HEK293T (cell line): Measurements from ENCODE around the gene TMEM161A.
A peak's percentile ranks its signal among the peaks of the same experiment; 100 is the strongest.
"Not testable (repeated sequence)": the region's sequence is repeated elsewhere in the genome, so short reads cannot be mapped to it uniquely, and the experiment has no call there.

ENCODE experiments used
- CTCF ChIA-PET: fragments of 350-600 bp; formaldehyde crosslinking; extraction: SDS; loops from one replicate; lab custom pipeline; 2021; ENCODE audit warnings: antibody characterized with exemption, inconsistent platforms; lab: Yijun Ruan, JAX
- POLR2A ChIA-PET: fragments of 350-600 bp; formaldehyde crosslinking; extraction: SDS; loops from one replicate; lab custom pipeline; 2020; ENCODE audit warnings: antibody characterized with exemption, inconsistent platforms; lab: Yijun Ruan, JAX
- DNase-seq: peaks from one replicate; pipeline ENCODE4 v3.0.0; 2012; ENCODE audit warnings: mixed read lengths; ENCODE audit errors: extremely low spot score
- ARNT ChIP-seq: fragments of 450-650 bp; IDR thresholded peaks from 2 replicates; pipeline ENCODE4 v1.6.1; 2017; ENCODE audit warnings: mild to moderate bottlenecking
- BHLHE40 ChIP-seq: fragments of 450-650 bp; IDR thresholded peaks from 2 replicates; pipeline ENCODE4 v1.6.1; 2016; ENCODE audit warnings: mild to moderate bottlenecking, moderate library complexity, borderline replicate concordance
- CTBP1 ChIP-seq: fragments of 450-650 bp; IDR thresholded peaks from 2 replicates; pipeline ENCODE4 v1.6.1; 2016; ENCODE audit warnings: borderline replicate concordance
- ELF4 ChIP-seq: fragments of 450-650 bp; IDR thresholded peaks from 2 replicates; pipeline ENCODE4 v1.6.1; 2017; ENCODE audit warnings: antibody characterized with exemption
- FOXA1 ChIP-seq: fragments of 450-650 bp; IDR thresholded peaks from 2 replicates; pipeline ENCODE4 v1.6.1; 2016; ENCODE audit warnings: mild to moderate bottlenecking
- FOXK2 ChIP-seq: fragments of 450-650 bp; IDR thresholded peaks from 2 replicates; pipeline ENCODE4 v1.6.1; 2016; ENCODE audit warnings: mild to moderate bottlenecking
- FOXM1 ChIP-seq: fragments of 450-650 bp; IDR thresholded peaks from 2 replicates; pipeline ENCODE4 v1.6.1; 2017; ENCODE audit warnings: mild to moderate bottlenecking, borderline replicate concordance
- HDGF ChIP-seq: fragments of 450-650 bp; IDR thresholded peaks from 2 replicates; pipeline ENCODE4 v1.6.1; 2017; ENCODE audit warnings: antibody characterized with exemption, borderline replicate concordance
- L3MBTL2 ChIP-seq: fragments of 450-650 bp; conservative IDR thresholded peaks from 2 replicates; pipeline ENCODE4 v1.6.1; 2016; ENCODE audit warnings: mild to moderate bottlenecking
- LEF1 ChIP-seq: fragments of 450-650 bp; IDR thresholded peaks from 2 replicates; pipeline ENCODE4 v1.6.1; 2017; ENCODE audit warnings: mild to moderate bottlenecking, borderline replicate concordance
- NFRKB ChIP-seq: fragments of 450-650 bp; IDR thresholded peaks from 2 replicates; pipeline ENCODE4 v1.6.1; 2016; ENCODE audit warnings: mild to moderate bottlenecking, moderate library complexity
- PKNOX1 ChIP-seq: fragments of 450-650 bp; IDR thresholded peaks from 2 replicates; pipeline ENCODE4 v1.6.1; 2016
- SP1 ChIP-seq: fragments of 450-650 bp; IDR thresholded peaks from 2 replicates; pipeline ENCODE4 v1.6.1; 2017
- SUZ12 ChIP-seq: fragments of 450-650 bp; IDR thresholded peaks from 2 replicates; pipeline ENCODE4 v1.6.1; 2016; ENCODE audit warnings: mild to moderate bottlenecking
- TARDBP ChIP-seq: fragments of 450-650 bp; IDR thresholded peaks from 2 replicates; pipeline ENCODE4 v1.6.1; 2016
- ZNF384 ChIP-seq: fragments of 450-650 bp; IDR thresholded peaks from 2 replicates; pipeline ENCODE4 v1.6.1; 2016

TMEM161A gene

DNA sequence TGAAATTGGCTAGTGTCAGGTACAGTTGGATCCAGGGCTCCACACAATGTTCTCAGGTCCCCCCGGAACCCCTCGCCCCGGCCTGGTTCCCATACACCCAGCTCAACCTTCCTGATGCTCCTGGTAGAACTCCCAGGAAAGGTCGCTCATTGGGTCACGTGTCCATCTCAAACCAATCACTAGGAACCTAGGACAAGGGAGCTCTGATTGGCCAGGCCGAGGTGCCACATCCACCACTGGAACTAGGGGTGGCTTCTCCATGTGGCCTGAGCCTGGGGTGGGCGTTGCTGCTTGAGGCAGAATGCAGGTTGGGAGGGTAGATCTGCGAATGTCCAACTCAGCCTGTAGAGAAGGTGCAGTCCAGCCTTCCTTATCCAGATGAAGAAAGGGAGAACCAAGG, 38.7 kb upstream of the TMEM161A start:
- ChIA-PET POLR2A (interaction anchor here (0.6 kb wide), 1 partner anchor 26 kb away, joined by 3 read pairs; the partner anchor contains the start of gene NR2C2AP), CTCF (no interaction called here)
- DNase-seq = no peak
- no peak for TF ChIP-seq L3MBTL2
- TF ChIP-seq ZNF384 = no peak
- no peak for TF ChIP-seq FOXK2
- no peak for TF ChIP-seq FOXM1
- TF ChIP-seq ARNT = no peak
- TF ChIP-seq PKNOX1 = no peak
- no peak for TF ChIP-seq HDGF
- TF ChIP-seq TARDBP = no peak
- TF ChIP-seq CTBP1 = no peak
- TF ChIP-seq SUZ12 = no peak
- TF ChIP-seq ELF4 = no peak
- no peak for TF ChIP-seq SP1
- TF ChIP-seq BHLHE40 = no peak
- TF ChIP-seq NFRKB = no peak
- no peak for TF ChIP-seq LEF1
- no peak for TF ChIP-seq FOXA1

GRCh38 chr19:19173243-19173642, 35.0 kb upstream of the TMEM161A start:
- POLR2A ChIA-PET = interaction anchor here (0.6 kb wide), 1 partner anchor 17 kb away, joined by 3 read pairs; no protein-coding TSS in a partner anchor
- CTCF ChIA-PET, DNase-seq: not testable (repeated sequence)

DNA sequence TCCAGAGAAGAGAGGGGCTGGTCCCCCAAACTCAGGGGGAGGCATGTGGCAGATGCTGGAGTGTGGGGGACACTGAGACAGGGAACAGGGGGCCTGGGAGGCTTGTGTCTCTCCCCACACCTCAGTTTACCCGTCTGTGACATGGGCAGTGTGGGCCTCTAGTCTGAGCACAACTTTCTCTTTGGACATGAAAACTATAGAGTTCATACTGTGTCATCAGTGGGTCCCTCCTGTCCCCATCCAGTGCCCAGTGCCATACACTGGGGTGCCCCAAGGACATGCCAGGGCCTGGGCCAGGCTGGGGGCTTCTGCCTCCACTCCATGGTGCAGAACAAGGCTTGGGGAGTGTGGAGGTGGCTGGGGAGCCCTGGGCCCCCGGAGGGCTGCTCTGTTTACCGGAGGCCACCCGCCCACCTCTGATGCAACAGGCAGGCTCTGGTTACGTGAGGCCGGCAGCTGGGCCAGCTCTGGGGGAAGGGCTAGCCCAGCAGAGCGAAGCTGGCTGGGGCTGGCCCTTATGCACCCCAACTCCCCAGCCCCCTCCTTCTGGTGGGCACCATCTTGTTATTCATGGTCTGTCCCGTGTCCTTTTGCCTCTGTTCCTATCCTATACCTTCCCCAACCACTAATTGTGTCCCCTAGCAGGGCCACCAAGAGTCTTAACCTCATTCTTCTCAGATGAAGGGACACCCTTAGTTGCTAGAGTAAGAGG, 33.7 kb upstream of the TMEM161A start:
- no peak for DNase-seq
- POLR2A ChIA-PET = no interaction called here
- TF ChIP-seq FOXM1 (no peak), ZNF384 (no peak), SUZ12 (no peak), ARNT (no peak), NFRKB (no peak), FOXK2 (no peak)
- CTCF ChIA-PET = interaction anchor here (0.7 kb wide), 1 partner anchor 26 kb away, joined by 4 read pairs; no protein-coding TSS in a partner anchor

DNA sequence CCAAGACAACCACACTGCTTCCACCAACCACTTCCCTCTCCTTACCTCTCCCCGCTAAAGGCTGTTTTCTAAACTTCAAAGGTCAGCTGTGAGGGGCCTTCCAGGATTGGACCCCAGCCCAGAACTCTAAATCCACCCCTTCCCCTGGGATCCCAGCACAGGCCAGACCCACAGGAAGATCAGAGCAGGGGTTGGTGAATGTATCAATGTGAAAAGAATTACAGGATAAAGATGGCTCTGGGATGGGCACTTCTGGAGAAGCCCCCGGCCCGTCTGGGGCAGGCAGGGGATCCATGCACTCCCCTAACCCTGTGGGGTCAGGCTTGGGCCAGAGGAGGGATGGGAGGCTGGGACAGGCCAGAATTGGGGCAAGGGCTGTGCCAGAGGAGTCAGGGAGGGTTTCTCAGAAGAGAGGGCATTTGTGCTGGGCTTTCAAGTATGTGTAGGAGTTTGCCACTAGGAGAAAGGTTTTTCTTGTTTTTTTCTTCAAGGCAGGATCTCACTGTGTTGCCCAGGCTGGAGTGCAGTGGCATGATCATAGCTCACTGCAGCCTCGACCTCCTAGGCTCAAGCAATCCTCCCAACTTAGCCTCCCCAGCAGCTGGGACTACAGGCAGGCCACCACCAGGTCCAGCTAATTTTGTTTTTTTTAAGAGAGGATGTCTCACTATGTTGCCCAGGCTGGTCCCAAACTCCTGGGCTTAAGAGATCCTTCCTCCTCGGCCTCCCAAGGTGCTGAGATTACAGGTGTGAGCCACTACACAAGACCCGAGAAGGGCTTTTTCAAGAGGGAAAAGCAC, 32.8 kb upstream of the TMEM161A start:
- ChIA-PET POLR2A (no interaction called here), CTCF (interaction anchor here (0.6 kb wide), 1 partner anchor 15 kb away, joined by 3 read pairs; no protein-coding TSS in a partner anchor)
- TF ChIP-seq TARDBP (no peak), HDGF (no peak), BHLHE40 (no peak), L3MBTL2 (no peak), SP1 (no peak), CTBP1 (no peak), FOXK2 (no peak), ZNF384 (no peak), FOXM1 (no peak), PKNOX1 (no peak), NFRKB (no peak), LEF1 (no peak), SUZ12 (no peak), ARNT (no peak), ELF4 (no peak), FOXA1 (no peak)
- no peak for DNase-seq

DNA sequence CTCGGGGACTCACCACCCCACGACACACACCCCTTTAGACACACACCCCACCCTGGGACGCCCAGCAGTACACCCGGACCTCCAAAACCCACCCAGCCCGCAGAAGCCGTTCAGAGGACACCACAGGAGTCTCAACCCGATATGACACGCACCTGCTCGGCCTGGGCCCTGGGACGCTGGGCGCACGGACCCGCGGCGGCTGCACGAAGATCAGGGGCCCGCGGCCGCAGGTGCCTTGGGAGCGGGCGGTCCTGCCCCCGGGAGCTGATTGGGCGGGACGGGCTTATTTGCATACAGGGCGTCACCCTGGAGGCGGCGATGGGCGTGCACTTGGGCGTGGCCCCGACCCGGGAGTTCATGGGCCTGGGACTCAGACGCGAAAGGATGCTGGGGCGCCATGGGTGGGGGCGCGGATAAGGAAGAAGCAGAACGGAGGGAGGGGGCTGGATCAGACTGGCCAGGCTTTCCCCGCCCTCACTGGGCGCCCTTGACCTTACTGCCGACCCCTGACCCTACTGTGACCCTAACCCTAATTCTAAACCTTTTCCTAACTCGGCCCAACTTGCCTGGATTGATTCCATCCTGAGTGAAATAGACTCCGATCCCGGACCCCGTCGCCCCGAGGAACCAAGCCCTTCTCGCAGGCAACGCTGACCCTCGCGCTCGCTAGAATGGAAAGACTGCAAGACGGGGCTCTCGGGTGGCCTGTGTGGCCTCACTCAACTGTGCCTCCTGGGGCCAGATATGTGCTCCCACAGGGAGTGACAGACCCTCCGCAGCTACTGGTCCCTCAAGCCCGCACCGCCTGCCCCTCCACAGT, 32.0 kb upstream of the TMEM161A start, which contains the start of gene MEF2B:
Gene MEF2B (minus strand): TSS at position 211 of the 820 bp plus-strand sequence. CDS start 19,528 bp downstream, outside the sequence.
- POLR2A ChIA-PET = interaction anchor here (1.0 to 1.4 kb wide), 3 partner anchors 14 to 346 kb away, joined by 3 to 4 read pairs (median 3); partner anchors contain the start of gene NDUFA13
- peak; percentile 95 for DNase-seq

More for the DNA sequence above, 32.0 kb upstream of the TMEM161A start, which contains the start of gene MEF2B:
- TF ChIP-seq ELF4 (no peak), L3MBTL2 (no peak)
- CTCF ChIA-PET = interaction anchor here (0.6 kb wide), 1 partner anchor 16 kb away, joined by 3 read pairs; no protein-coding TSS in a partner anchor
